GM21529 (cell line): ENCODE data around the gene WRAP73.

ENCODE experiments used
- ATAC-seq: cut with Tn5 transposase; IDR thresholded peaks from one replicate; pipeline ENCODE4 v1.9.1; 2021; ENCODE audit not compliant: unreplicated experiment

The WRAP73 gene

DNA sequence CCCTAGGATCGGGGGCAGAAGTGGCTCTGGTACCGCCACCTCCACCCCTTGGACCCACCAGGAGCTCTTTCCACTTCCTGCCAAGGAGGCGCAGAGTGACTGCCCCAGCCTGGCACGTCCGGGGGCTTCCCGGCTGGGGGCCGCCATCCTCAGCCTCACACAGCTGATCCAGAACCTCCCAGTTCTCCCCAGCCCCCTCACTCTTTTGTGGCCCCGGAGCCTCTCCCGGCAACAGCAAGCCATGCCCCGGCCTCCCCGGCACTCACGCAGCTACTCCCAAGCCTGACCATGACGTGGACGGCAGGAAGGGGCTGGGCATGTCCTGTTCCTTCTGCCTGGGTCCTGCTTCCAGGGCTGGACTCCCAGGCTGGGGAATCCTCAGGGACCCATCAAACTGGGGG is 19.5 kb upstream of the WRAP73 start:
- no peak for ATAC-seq

- no peak for ATAC-seq
Measured at GRCh38 chr1:3668585-3669300, 18.8 kb upstream of the WRAP73 start.

DNA sequence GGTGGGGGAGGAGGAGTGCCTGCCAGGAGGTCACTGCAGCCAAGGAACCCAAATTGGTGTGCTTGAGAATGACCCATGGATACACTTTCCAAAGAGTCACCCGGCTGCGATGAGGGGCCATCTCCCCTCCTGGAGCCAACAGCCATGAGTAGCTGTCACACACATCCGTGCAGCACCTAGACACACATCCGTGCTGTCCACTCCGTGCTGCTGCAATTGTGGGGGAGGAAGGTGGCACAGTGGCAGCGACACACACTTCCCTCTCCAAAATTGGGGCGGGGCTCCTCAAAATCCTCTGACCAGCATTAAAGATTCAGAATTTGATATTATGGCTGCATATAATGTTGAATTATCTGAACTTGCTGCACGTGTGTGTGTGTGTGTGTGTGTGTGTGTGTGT is 18.2 kb upstream of the WRAP73 start:
- ATAC-seq = no peak

- no peak for ATAC-seq
Measured at GRCh38 chr1:3664700-3665375, 14.9 kb upstream of the WRAP73 start.

GRCh38 chr1:3663999-3664699 is 14.2 kb upstream of the WRAP73 start:
- no peak for ATAC-seq

DNA sequence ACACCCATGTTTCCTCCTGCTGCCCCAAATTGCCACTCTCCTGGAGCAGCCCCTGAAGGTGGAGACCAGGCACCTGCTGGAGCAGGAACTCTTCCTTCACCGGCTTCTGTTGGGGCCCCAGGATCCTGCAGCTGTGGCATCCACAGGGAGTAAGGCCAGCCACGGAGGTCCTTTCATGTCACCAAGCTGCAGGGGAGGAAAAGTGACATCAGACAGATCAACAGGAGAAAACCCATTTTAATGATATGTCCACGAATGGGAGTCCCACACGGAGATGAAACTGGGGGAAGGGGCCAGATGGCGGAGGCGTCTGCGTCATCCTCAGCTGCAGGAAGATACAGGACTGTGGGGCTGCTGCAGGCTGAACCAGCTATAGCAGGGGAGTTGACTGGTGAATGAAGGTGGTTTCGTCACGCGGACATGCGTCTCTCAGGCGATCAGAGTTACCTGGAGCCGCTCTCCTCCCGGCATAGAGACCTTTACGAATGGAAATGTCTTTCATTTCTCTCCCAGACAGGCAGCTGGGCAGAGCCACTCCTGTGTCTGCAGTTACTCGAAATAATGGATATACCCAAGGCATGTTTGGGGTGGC is 12.3 kb upstream of the WRAP73 start:
- no peak for ATAC-seq

DNA sequence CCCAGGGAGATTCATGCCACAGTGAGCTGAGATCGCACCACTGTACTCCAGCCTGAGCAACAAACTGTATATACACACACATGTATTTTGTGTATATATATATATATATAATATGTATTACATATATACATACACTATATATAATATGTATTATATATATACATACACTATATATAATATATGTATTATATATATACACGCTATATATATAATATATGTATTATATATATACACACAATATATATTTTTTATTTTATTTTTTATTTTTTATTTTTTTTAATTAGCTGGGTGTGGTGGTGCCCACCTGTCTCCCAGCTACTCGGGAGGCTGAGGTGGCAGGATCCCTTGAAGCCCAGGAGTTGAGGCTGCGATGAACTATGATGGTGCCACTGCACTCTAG is 11.7 kb upstream of the WRAP73 start:
- ATAC-seq = no peak

- ATAC-seq = no peak
Measured at GRCh38 chr1:3660704-3661103, 10.8 kb upstream of the WRAP73 start.

DNA sequence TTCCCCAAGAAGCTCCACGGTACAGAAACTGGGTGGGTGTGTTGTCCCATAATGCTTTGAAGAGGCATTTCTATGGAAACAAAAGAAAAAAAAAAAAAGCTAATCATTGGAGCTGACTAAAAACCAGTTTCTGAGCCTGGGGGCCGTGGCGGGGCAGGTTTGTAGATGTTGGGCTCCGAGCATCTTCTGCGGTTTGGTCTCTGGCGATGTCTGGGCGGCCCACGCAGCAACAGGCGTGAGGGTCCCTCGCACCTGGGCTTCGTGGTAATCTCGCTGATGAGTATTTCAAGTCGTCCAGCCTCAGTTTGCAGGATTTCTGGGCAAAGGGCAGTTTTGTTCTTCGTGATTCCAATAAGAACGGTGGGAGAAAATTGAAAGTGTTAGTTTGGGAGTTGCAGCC is 9.2 kb upstream of the WRAP73 start:
- no peak for ATAC-seq

DNA sequence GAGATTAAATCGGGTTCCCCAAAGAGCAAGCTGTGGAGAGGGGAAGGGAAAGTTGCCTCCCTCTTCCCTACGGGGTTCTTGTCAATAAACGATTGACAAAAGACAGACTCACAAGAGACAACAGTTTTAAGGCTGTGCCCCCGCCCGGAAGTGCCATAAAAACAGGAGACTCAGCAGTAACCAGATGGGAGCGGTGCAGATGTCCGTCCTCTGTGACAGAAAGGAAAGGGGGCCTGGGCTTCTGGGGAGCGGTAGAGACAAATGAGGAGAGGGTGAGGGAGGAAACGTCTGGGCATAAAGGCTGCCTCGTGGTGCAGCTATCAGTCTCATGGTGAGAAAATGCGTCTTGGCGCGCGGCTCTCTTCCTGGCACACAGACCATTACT is 8.3 kb upstream of the WRAP73 start:
- ATAC-seq = no peak

DNA sequence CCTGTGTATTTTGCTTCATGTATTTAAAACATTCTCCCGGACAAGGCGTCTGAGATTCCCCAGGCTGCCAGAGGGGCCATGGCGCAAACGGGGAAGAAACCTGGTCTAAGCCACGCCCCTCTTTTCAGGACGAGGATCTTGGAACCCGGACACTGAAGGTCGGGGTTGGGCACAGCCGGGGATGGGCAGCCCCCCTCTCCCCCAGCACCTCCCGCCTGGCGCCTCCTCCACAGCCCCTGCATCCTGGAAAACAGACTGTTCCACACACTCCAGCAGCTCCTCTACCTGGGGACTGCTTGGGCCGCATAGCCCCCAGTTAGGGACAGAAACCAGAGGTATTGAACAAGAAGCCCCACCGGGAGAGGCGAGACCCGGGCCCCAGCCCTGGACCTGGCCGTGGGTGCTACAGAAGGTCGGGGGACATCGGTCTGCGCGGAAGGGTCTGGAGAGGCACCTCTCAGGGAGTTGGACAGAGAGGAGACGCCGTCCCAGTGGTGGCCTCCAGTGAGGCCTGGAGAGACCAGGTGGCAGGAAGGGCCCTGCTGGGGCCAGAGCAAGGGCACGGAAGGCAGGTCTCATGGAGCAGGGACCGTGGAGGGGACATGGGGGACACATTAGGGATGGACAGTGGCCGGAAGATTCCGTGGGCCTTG is 7.8 kb upstream of the WRAP73 start:
- no peak for ATAC-seq

DNA sequence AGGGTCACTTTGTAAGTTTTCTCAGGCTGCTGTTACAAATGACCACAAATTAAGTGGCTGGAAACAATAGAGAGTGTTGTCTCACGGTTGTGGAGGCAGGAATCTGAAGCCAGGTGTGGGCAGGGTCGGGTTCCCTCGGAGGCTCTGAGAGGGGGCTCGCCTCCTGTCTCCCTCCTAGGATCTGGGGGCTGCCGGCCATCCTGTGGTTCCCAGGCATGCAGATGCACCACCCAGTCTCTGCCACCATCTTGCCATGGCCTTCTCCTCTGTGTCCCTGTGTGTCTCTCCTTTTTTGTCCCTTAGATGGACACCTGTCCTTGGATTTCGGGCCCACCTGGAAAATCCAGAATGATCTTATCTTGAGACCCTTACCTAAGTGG is 7.2 kb upstream of the WRAP73 start:
- peak; percentile 8 for ATAC-seq

- ATAC-seq = peak; percentile 74
Measured at GRCh38 chr1:3656450-3657095, 6.7 kb upstream of the WRAP73 start.

DNA sequence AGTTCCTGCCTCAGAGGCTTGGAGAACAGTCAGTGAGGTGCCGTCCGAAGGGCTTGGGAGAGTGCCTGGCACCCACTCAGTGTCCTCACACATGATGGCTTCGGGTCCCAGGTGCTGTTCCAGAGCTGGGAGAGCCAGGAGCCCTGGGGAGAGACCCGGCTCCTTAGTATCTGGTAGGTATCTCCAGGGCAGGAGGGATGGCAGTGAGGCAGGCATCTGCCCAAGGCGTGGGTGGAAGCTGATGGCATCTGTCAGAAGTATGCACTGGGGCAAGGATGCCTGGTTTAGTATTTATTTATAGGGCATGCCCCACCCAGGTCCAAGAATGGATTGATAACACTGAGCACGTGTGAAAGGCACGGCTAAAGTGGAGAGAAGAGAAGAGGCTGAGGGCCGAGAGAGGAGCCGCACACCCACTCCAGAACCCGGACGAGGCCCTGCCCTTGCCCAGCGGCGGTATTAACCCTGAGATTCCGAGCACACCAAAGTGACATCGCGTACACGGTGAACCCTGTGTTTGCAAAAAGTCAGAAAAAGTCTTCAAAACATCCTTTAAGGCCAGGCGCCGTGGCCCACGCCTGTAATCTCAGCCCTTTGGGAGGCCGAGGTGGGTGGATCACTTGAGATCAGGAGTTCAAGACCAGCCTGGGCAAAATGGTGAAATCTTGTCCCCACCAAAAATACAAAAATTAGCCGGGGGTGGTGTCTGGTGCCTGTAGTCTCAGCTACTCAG is 4.8 kb upstream of the WRAP73 start:
- ATAC-seq = no peak

DNA sequence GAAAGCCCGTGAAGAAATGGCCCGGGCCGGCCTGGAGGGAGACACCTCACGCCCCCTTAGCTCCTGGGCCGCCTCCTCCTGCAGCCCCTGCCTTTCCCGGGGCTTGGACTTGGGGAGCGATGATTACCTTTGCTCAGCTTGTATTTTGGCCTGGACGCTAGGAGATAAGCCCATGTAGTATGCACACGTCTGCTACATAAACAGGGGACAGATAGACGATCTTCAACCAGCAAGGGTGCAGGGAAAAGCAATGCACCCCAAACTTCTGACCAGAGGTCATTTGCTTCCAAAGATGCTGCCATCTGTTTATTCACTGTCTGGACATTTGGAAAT is 3.3 kb upstream of the WRAP73 start:
- no peak for ATAC-seq

GRCh38 chr1:3652548-3653285 is 2.8 kb upstream of the WRAP73 start:
- no peak for ATAC-seq

DNA sequence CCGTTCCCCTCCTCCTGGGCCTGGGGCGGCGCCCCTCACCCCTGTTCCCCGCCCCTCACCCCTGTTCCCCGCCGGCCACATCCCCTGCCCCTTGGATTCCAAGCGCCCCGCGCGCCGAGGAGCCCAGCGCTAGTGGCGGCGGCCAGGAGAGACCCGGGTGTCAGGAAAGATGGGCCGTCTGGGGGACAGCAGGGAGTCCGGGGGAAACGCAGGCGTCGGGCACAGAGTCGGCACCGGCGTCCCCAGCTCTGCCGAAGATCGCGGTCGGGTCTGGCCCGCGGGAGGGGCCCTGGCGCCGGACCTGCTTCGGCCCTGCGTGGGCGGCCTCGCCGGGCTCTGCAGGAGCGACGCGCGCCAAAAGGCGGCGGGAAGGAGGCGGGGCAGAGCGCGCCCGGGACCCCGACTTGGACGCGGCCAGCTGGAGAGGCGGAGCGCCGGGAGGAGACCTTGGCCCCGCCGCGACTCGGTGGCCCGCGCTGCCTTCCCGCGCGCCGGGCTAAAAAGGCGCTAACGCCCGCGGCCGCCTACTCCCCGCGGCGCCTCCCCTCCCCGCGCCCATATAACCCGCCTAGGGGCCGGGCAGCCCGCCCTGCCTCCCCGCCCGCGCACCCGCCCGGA is 2.1 kb upstream of the WRAP73 start, which contains the start of gene TP73:
Gene TP73 (plus strand): TSS at position 587 of the 618 bp plus-strand sequence. CDS start 29,850 bp downstream, outside the sequence.
- ATAC-seq = no peak

DNA sequence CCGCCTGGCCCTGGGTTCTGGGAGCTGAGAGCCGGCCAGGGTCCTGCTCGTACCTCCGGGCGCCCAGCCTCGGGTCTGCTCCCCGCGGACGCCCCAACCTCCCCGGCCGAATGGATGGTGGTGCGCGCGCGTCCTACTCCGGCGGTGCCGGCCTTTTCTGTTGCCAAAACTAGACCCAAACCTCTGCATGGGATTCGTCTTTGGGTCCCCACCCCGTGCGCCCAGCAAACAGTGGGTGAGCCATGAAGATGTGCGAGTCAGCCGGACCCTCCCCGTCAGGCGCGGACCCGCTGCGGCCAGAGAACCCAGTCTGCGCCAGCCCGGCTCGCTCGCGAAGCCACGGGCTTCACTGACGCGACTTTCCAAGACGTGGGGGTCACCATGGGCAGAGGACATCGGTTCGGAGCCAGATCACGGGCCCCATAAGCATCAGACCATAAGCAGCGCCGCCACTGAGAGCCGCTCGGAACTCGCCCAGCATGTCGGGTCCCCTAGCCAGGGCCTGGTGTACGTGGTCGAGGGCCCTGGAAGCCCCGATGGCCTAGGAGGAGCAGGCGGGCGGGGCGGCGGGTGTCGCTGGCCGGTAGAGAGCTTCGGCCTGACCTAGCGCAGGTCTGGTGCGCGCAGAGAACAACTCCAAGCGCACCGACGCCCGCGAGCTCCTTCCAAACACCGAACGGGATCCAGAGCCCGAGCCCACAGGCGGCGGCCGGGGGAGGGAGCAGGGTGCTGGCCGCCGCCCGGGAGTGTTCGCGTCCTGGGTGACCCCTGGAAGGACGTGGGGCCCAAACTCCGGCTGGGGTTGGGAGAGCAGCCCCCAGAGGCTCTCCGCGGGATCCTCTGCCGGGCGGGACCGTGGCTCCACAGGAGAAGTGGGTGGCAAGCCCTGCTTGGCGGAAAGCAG is 1.4 kb upstream of the WRAP73 start:
- ATAC-seq = no peak
